ENCODE results near the gene ATP2B2. TPM values are rescaled to one million over a fixed set of nuclear protein-coding genes. Genes with fewer than 3 reads are reported as not detected.

The ATP2B2 gene
- total and polyA plus RNA-seq, 2 of the 8 experiments (the other 6 are each of a cell fraction or from before 2014, with no cell fraction given) = 0.14 to 1.2 TPM

DNA sequence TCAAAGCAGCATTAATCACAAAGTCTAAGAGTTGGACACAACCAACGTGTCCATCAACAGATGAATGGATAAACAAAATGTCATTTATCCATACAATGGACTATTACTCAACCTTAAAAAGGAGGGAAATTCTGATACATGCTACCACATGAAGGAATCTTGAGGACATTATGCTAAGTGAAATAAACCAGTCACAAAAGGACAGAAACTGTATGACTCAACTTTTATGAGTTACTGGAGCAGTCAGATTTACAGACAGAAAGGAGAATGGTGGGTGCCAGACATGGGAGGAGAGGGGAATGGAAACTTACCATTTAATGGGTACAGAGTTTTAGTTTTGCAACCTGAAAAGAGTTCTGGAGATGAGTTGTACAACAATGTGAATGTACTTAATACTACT is 141.5 kb downstream of the ATP2B2 start:
- Histone ChIP-seq H3K79me2 (ENCODE audit: control insufficient read depth in 1 of 2, insufficient read depth in 2 of 2, low read length in 2 of 2) (no peaks in the 10 kb centered on the region), H3K36me3 (ENCODE audit: control insufficient read depth in 2 of 4, insufficient read depth in 4 of 4, low read length in 3 of 4) (no peaks in the 10 kb centered on the region), H3K4me2 (ENCODE audit: insufficient read depth in 1 of 2, low read depth in 2 of 2, low read length in 2 of 2) (no peak overlapping the region), H2AK5ac (ENCODE audit: low read depth, low read length) (no peak overlapping the region), H4K8ac (ENCODE audit: extremely low read depth, insufficient read depth, low read length) (no peak overlapping the region), H3K56ac (replicated peaks; ENCODE audit: insufficient read length, low read depth, low read length) (no peak overlapping the region), H2BK120ac (replicated peaks; ENCODE audit: low read depth, low read length) (no peak overlapping the region), H4K91ac (replicated peaks; ENCODE audit: insufficient read length, low read length) (no peak overlapping the region), H2BK15ac (ENCODE audit: low read length) (no peak overlapping the region), H2BK5ac (ENCODE audit: low read depth, low read length) (no peak overlapping the region), H3K79me1 (ENCODE audit: low read depth, low read length) (no peaks in the 10 kb centered on the region), H3K9ac (replicated peaks in 1 of 4; ENCODE audit: extremely low read depth in 1 of 4, low read depth in 3 of 4, low read length in 3 of 4) (no peak overlapping the region), H3K27ac (ENCODE audit: low read depth, low read length) (no peak overlapping the region), H3K18ac (ENCODE audit: extremely low read depth, low read length) (no peak overlapping the region), H3K23me2 (ENCODE audit: low read depth, low read length) (peaks cover 9% of the 10 kb centered on the region; the same call in 1 of the 2 replicates), H4K20me1 (replicated peaks in 1 of 2; ENCODE audit: control insufficient read depth in 1 of 2, insufficient read depth in 2 of 2, low read length in 2 of 2) (peaks cover 0 to 2% of the 10 kb centered on the region in 2 experiments), H4K5ac (ENCODE audit: insufficient read length, low read depth, low read length) (no peak overlapping the region), H3K14ac (ENCODE audit: insufficient read length) (no peak overlapping the region), H3K27me3 (replicated peaks in 1 of 4; ENCODE audit: control insufficient read depth in 3 of 4, extremely low read depth in 1 of 4, insufficient read depth in 3 of 4, low read length in 3 of 4) (no peaks in the 10 kb centered on the region), H2AFZ (ENCODE audit: low read length) (no peak overlapping the region), H3K4ac (replicated peaks; ENCODE audit: insufficient read length, low read depth, low read length) (no peak overlapping the region), H3K4me1 (replicated peaks in 1 of 4; ENCODE audit: control insufficient read depth in 3 of 4, insufficient read depth in 4 of 4, low read length in 3 of 4) (peaks cover 0 to 6% (median 2%) of the 10 kb centered on the region in 4 experiments; a peak in 4 of 7 replicates), H2BK20ac (ENCODE audit: low read length) (no peak overlapping the region), H2BK12ac (ENCODE audit: low read depth, low read length) (no peak overlapping the region), H3K4me3 (ENCODE audit: extremely low read depth in 1 of 4, insufficient read depth in 2 of 4, low read depth in 3 of 4, low read length in 4 of 4) (no peak overlapping the region), H3K23ac (ENCODE audit: insufficient read length) (no peak overlapping the region), H3K9me3 (ENCODE audit: insufficient read depth in 2 of 2, low read depth in 1 of 2, low read length in 1 of 2) (0 out of 4 replicates have a peak, but pooled peaks cover 0 to 2% of the 10 kb centered on the region in 2 experiments)
- no peak for FAIRE-seq
- 73% methylated on average over 1 of the region's 1 CpG; no CpG with 5 or more reads in 1 of the 2 experiments for WGBS, 2 experiments (ENCODE audit: extremely low coverage in 1 of 2, insufficient coverage in 1 of 2, insufficient read length in 1 of 2, insufficient replicate concordance in 2 of 2, low coverage in 1 of 2, low lambda C conversion rate in 2 of 2, missing lambda C conversion rate in 1 of 2)
- ChIA-PET POLR2A (ENCODE audit: partially characterized antibody) (interaction anchor here (0.9 kb wide), 1 partner anchor 9 kb away, joined by 3 read pairs; no protein-coding TSS in a partner anchor), CTCF (ENCODE audit: partially characterized antibody) (no interaction called here)
- no peak for DNase-seq (ENCODE audit: low read depth in 1 of 2, low spot score in 2 of 2)
- TF ChIP-seq NANOG (IDR thresholded peaks at IDR 0.05; ENCODE audit: insufficient read depth, low read depth, low read length, poor library complexity, severe bottlenecking) (no peak), KDM4A (IDR thresholded peaks at IDR 0.05; ENCODE audit: low read depth, low read length, severe bottlenecking) (no peak)
- TF ChIP-seq, protein P1, sequence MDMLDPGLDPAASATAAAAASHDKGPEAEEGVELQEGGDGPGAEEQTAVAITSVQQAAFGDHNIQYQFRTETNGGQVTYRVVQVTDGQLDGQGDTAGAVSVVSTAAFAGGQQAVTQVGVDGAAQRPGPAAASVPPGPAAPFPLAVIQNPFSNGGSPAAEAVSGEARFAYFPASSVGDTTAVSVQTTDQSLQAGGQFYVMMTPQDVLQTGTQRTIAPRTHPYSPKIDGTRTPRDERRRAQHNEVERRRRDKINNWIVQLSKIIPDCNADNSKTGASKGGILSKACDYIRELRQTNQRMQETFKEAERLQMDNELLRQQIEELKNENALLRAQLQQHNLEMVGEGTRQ (IDR thresholded peaks at IDR 0.05; ENCODE audit: low read length) = no peak

All from H1 (cell line).